ENCODE results near the gene VTN.

DNA sequence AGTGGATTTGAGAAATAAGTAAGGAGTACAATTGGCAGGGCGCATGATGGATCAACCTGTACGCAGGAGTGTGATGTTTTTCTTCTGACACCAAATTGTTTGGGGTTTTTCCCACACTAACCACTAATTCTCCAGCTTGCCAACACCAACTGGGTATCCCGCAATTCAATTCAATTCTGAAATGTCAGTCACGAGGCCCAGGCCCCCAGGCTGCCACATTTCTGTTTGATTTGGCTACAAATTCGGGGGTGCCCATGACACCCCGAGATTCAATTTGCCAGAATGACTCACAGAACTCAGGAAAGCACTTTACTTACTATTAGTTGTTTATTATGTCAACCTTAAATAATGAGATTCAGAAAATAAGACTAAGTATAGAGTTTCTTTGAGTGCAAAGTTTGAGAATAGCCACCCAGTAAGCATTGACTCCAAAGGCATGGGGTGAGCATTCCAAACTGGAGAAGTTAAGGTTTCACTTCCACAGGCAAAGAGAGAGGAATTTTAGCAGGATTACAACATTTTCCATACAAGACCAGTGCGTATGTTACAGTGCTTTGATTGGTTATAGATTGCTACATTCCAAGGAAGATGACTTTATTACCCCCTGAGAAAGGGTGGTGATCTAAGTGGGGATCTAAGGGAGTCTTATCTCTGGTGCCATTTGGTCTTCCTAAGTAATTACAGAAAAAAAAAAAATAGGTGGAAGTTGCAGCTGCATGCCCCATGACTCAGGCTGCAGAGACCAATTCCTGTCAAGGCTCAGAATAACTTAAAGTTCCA lies 24.4 kb upstream of the VTN start:
- TF ChIP-seq POLR2A (IDR thresholded peaks at IDR 0.05) = no peak
- TF ChIP-seq, protein P1, sequence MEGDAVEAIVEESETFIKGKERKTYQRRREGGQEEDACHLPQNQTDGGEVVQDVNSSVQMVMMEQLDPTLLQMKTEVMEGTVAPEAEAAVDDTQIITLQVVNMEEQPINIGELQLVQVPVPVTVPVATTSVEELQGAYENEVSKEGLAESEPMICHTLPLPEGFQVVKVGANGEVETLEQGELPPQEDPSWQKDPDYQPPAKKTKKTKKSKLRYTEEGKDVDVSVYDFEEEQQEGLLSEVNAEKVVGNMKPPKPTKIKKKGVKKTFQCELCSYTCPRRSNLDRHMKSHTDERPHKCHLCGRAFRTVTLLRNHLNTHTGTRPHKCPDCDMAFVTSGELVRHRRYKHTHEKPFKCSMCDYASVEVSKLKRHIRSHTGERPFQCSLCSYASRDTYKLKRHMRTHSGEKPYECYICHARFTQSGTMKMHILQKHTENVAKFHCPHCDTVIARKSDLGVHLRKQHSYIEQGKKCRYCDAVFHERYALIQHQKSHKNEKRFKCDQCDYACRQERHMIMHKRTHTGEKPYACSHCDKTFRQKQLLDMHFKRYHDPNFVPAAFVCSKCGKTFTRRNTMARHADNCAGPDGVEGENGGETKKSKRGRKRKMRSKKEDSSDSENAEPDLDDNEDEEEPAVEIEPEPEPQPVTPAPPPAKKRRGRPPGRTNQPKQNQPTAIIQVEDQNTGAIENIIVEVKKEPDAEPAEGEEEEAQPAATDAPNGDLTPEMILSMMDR (IDR thresholded peaks at IDR 0.05) = no peak
